ENCODE data around the gene SLCO3A1.

GRCh38 chr15:91985297-91985696 lies 131.8 kb downstream of the SLCO3A1 start:
- TF ChIP-seq EZH2 (IDR thresholded peaks at IDR 0.05; ENCODE audit: insufficient read depth, poor library complexity, severe bottlenecking) (no peak), EZH2phosphoT487 (IDR thresholded peaks at IDR 0.05; ENCODE audit: insufficient read depth, low read depth) (no peak)

All from GM23248 (cell line).